ENCODE data around the gene SLC2A9.
A peak's percentile ranks its signal among the peaks of the same experiment; 100 is the strongest.

SLC2A9 gene

DNA sequence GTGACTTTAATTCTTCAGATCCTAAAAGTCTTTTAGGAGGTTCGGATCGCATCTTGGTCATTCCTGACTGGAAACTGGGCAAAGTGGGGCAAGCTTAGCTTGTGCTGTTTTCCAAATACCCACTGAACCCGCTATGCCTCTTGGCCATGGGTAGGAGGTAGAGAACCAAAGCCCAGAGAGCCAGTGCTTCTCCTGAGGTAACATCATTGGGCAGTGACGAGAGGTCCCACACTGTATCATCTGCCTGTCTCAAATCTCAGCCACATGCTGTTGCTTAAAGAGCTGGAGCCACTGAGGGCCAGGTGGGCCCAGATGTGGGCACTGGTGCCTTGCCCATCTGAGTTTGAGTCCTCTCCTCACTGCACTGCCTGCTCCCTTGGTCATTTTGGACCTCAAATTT is 68.2 kb downstream of the SLC2A9 start:
- DNase-seq, result no peak

DNA sequence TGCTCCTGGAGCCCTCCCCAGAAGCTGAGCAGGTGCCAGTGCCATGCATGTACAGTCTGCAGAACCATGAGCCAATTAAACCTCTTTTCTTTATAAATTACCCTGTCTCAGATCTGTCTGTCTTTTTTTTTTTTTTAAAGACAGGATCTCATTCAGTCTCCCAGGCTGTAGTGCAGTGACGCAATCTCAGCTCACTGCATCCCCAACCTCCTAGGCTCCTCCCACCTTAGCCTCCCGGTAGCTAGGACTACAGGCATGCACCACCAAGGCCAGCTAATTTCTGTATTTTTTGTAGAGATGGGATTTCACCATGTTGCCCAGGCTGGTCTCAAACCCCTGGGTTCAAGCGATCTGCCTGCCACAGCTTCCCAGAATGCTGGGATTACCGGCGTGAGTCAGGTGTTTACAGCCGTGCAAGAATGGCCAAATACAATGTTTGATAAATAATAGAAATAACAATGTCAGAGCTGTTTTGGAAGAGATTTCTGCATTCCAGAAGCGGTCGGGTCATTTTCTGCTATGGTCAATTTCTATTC is 68.8 kb downstream of the SLC2A9 start:
- DNase-seq, result peak in 2 of 4 experiments; percentile 18 to 34

DNA sequence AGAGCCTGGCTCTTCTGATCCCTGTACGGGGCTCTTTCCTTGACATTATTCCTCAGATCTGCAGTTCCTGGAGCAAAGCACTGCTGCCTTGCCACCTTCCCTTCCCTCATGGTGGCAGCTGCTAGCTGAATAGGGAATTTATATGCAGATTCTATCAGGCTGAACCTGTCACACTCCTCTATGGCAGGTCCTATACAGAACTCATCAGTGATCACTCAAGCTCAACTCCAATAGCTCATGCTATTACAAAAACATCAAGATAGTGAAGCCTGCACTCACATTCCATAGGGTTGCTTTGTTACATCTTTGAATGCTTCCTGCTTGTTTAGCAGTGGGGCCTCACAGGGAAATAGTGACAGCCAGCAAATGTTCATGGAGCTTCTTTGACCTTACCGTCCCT is 71.7 kb downstream of the SLC2A9 start:
- no peak for DNase-seq

DNA sequence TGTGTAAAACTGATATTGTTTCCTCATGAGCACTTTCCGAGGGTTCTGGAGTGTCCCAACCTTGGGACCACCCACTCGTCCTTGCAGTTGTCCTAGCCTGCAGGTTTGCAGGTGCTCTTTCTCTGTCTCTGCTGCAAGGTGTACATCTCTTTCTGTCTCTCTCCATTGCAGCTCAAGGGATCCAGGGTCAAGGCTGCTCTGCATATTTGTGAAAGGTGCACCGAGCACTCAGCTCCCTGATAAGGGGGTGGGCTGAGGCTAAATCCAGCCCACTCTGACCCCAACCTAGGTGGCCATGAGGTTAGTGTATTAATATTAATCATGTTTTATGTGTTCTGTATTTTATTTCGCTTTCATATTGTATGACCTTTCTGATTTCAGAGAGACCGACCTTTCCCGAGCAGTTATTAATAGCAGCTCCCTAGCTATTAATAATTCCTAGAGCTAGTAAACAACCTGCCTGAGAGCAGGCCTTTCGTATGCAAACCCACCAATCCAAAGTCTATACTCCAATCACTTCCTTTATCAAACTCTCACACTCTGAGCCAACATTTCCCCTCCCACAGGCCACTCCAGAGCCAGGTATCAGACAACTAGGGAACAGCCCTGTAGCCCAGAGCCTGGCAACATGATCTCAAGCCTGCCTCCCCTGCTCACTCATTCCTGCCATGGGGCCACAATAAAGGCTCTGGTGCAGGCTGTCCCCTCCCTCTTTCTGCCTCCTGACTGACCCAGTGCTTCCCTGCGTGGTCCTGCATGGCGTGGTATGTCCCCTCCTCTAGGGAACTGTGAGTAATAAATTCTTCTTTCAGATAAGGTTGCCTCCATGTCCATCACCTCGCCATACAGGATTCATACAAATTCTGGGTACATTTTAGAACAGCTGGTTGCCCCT is 73.9 kb downstream of the SLC2A9 start:
- DNase-seq, result no peak

DNA sequence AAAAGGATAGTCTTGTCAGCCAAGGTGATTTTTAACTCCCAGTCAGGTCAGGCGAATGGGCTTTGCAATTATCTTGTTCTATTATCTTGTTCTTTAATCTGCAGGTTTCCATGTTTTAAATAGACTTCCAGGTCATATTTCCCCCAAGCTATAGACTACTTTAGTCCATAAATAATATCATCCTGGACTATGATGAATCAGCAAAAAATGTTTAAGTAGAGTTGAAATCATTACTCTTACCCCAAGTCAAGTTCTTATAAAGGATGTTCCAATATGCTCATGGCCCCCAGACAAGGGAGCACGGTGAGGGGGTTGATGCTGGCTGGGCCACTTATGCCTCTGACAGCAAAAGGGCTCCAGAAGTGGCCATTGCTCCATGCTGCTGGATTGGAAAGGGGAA is 75.1 kb downstream of the SLC2A9 start:
- no peak for DNase-seq

DNA sequence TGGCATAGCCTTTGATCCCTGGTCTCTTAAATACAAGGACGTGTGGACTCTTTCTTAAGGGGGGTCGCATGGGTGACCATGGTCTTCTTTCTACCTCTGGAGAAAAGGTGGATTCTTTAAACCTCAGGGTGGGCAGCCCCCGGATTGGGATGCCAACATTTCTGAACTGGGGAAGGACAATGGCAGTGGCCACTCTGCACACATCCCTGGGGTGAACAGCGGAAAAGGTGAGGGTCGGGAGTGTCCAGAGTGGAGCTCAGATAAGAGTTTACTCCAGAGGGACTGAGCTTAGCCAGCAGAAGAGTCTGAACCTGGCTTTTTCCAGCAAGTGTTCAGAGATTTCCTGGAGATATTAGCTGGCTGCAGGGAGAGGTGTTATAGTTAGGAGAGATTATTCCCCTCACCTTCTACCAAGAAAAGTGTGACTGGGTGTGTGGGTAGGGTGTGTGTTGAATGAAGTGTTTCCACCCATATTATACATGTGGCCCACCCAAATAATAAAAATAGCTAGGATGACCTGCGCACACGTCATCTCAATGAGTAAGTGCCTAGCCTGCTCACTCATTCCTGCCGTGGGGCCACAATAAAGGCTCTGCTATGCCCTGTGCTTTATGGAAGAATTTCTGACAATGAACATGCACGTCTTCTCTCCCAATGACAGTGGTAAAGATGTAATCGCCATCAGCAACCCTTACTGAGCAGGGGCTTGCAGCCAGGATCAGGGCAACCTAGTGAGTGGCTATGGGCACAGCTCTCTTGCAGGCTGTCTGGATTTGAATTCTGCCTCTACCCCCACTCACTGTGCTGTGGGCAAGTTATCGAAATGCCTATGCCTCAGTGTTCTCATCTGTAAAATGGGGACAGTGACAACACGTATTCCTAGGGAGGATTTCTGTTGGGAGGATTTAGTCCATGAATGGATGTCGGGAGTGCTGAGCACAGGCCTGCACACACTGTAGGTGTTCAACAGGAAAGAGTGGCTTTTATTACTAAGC is 76.6 kb downstream of the SLC2A9 start:
- DNase-seq, result no peak

DNA sequence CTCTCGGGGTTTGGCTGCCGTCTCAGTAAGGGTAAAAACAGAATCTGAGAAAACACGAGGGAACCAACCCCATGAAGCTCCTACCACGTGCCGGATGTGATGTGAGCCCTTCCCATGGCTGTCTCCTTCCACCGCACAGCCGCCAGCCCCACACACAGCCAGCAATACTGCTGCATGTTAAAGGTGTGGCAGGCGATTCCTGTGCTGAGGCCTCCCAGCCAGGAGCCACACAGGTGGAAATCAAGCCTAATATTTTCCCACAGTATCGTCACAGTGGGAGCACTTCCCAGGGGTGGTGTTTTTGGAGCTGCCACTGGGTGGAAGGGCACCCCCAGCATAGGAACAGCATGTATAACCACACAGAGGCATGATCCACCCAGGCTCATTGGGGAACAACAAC is 77.5 kb downstream of the SLC2A9 start:
- DNase-seq, result no peak

DNA sequence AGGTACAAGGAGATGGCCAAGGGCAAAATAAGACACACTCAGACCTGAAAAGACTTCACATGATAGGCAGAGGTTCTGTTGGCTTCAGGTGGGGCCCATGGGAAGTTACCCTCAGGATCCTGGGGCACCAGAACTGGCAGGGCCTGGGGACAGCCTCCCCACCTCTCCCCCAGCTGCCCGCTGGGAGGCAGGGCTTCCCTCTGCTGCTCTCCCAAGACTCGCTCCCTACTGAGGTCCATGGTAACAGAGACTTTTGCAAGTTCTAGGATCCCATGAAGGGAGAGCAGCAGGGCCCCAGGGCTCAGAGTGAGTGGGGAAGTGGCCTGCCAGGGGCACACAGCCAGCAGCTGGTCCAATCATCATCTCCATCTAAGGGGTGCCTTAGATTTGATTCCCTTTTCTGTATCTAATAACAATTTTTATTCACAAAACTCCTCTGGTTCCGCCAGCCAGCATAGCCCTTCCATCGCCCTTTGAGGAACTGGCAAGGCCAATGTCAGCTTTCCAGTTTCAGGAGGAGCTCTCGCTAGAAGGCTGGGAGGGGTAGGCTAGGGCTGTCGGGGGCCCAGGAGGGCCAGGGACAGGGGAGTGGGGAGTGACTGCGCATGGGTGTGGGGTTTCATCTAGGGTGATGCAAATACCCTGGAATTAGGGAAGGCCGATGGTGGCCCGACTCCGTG is 78.2 kb downstream of the SLC2A9 start:
- DNase-seq, result no peak

DNA sequence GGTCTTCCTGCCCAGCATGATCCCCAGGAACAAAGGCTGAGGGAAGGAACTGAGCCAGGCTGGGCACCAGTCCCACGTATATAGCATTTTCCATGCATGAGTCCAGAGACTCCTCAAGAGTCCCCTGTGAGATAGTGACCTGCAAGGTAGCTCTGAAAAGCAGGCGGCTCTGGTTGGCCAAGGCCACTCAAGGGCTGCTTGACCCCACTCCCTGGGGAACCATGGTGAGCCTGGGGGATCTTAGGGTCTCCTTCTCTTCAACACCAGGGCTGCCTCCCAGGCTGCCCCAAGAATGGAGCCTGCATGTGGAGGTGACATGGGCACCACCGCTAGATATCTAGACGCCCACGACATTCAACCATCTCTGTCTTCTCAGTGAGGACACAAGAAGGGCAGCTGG is 79.2 kb downstream of the SLC2A9 start:
- DNase-seq, result no peak

DNA sequence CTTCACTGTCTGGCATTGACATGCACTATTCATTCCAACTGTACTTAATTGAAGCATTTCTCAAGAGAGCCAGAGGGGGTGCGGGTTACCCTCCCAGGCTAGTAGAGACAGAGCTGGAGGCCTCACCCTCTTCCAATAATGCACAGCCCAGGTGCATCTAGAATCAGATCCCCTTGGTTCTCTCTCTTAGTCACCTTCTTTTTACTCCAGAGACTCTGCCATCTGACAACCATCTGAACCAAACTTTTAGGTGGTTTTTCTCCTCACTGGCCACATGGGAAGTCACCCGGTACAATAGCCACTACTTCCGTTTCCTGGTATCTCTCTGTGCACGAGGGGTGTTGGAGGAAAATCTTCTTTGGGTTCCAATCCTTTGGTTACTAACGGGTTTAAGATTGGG is 81.3 kb downstream of the SLC2A9 start:
- DNase-seq, result no peak

DNA sequence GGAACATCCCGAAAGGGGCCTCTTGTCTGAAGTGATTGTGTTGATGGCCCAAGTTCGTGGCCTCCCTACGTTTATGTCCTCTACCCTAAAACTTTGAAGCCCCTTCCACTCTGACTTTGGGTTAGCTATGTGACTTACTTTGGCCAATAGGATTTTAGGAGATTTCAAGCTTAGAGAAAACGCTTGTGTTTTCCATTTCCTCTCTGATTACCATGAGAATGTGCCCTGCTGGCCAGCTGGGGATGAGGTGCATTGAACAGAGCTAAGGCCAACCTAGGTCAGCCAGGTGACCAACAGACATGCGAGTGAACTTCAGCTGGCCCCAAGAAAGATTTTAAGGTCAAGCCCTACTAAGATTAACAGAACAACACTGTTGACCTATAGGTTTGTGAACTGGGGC is 82.4 kb downstream of the SLC2A9 start:
- no peak for DNase-seq

DNA sequence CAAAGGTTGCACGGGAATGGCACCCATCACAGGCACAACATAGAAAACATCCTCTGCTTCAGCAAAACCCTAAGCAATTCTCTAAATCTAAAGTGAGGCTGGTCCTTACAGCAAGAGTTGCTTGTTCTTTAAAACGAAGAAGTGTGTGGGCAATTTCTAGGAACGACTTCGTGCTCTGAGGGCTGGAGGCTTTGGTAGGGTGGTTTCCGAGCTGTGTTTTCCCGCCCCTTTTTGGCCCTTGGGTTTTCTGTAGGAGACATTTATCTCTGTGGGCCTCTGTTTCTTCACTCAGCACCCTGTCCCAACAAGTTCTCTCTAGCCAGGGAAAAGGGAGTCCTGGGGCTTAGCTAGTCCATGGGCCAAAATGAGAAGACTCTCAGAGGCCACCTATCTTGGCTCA is 84.2 kb downstream of the SLC2A9 start:
- DNase-seq, result no peak

DNA sequence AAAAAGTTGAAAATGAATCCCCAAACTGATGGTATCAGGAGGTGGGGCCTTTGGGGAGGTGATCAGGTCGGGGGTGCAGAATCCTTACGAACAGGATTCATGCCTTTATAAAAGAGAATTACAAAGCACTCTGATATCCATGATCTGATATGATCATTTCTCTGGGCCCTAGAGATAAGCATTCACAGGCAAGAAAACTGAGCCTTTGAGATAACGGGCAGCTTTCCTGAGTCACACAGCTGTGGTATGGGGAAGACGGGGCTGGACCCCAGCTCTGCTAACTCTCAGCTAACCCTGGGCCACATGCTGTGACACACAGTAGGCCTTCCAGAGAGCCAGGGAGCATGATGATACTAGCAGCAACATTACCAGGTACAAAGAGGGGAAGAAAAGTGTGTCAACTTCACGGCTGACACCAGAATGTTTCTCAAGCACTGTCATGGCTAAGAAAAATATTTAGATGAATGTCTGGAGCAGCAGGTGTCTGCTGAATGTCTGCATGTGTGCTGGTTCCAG is 85.1 kb downstream of the SLC2A9 start:
- no peak for DNase-seq

DNA sequence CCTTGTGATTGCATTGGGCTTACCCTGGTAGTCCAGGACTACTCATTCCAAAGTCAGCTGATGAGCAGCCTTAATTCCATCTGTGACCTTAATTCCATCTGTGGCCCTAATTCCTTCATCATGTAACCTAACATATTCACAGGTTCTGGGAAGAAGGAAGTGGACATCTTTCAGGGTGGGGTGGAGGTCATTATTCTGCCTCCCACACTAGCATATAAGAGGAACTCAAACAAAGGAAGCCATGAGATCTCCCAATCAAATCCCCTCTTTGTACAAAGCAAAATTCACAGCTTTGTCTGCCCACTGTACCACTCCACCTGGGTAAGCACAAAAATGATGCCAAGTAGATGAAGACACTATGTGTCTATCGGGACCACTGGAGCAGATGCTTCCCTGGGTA is 87.3 kb downstream of the SLC2A9 start:
- peak; percentile 5 to 34 (median 28) for DNase-seq

DNA sequence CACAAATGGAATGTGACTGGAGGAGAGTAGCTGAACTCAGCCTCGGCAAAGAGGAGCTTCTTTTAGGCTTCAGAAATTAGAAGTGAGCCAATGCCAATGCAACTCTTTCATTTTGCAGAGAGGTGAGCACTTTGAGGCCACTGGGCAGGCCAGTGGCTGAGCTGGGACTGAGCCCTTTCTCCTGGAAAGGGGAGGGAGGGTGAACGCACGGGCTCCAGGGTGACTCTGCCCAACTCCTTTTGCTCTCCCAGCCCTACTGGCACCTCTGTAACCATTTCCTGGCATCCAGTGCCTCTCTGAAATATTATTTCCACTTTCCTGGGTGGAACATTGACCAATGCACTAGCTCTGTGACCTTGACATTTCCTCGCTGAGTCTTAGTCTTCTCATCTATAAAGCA is 88.1 kb downstream of the SLC2A9 start:
- DNase-seq, result no peak

DNA sequence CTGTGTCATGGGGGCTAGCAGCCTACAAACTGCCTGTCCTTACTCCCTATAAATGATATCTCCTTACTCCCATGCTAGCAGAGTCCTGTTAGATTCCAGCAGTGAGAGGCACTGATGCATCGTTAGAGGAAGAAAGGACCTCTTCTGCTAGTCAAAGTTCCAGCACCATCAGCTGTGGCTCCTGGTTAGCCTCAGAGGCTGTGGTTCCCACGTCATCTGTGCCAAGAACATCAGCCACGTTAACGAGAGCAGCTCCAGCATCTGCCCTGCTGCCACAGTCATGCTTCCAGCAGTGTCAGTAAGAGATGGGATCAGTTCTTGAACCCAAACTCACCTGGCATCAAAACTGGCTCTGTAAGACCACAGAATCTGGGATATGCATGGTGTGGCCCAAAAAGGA is 88.5 kb downstream of the SLC2A9 start:
- no peak for DNase-seq

DNA sequence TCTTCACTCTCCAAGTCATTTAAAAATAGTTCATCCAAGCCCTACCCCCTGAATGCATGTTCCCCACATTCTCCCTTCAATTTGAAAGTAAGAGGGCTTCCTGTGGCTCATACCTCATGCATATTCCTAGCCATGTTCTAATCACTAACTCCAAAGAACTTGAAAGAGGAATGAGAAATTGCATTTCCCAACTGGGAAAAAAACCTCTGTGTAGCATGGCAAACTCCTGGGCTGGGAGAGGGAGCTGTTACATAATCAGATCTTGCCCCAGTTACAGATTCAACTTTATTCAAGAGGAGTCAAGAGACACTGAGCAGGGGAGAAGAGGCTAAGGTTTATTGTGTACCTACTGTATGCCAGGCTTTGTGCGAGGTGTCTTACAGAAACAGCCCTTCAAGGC is 90.2 kb downstream of the SLC2A9 start:
- DNase-seq, result no peak

DNA sequence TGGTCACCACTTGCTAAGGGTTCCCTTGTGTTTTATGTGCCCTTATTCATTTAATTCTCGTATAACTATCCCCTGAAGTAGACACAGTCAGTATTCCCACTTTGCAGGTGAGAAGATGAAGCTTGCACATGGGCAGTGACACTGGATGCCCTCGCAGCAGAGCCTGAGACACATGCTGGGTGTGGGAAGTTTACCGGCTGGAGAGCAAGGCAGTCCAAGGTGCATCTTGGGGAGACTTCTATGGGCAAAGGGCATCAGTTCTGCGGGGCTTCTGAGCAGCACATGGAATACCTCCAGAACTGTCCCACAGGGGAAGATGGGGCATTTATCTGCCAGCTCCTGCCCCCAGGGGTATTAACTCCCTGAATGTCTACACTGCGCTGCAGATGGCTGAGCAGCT is 92.2 kb downstream of the SLC2A9 start:
- DNase-seq, result no peak

DNA sequence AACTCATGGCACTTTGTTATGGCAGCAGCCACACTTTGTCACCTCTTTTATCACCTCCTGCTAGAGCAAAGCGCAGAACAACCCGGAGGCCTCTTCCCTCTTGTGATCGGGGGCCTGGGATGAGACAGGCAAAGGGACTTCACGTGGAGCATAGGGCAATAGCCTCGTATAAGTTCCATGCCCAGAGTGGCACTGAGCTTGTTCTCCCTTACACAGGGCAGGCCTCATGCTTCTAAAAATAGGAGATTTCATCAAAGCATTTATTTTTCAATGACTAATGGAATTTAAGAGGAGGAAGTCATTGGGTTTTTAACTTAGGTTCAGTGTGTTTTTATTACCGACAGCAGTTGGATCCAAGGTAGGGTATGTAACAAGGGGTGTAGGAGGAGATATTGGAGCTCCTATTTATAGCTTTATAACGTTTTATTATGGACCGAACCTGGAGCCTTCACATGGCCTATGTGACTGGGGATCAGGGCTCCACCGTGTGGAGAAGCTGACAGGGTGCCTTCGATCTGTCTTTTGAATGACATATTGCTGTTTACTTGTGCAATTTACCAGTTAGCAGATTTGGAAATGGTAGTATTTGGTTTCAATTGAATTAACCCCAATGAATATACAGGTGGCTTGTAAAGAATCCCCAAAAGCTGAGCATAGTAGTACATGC is 93.8 kb downstream of the SLC2A9 start:
- peak; percentile 35 to 78 (median 70) for DNase-seq

DNA sequence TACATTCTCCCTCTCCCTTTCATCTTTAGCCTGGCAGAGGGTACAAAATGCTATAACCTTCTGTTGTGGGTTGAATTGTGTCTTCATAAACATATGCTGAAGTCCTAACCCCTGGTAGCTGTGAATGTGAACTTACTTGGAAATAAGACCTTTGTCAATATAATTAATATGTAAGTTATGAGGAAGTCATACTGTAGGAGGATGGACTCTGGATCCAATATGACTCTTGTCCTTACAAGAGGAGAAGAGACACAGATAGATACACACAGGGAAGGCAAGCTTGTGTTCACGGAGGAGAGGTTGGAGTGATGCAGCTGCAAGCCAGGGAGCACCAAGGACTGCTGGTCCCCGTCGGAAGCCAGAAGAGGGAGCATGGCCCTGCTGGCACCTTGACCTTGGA is 94.7 kb downstream of the SLC2A9 start:
- DNase-seq, result no peak

DNA sequence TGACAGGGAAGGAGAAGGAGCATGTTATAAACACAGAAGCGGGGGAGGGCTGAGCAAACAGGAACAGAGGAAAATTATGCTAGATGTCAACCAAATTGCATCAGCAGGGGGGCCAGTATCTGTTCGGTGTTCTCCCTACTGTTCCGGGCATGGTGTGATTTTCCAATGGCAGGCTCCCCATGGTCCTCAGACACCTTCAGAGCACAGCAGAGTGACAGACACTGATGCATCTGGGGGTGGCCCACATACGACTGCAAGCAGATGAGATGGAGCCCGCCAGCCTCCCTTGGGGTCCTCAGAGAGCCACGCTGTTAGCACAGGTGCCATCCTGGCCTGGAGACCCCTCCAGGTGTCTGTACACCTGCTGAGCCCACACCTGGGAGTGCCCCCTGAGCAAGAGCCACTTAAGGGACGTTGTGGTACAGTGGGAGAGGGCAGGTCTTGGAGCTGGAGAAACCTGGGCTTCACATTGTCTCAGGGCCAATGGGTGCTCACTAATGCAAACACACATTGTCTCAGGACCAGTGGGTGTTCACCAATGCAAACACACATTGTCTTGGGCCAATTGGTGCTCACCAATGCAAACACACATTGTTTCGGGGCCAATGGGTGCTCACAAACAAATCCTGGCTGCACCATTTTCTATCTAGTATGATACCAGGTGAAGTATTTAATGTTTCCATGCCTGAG is 95.4 kb downstream of the SLC2A9 start:
- peak in 1 of 4 experiments; percentile 3 for DNase-seq
